GM21367 (cell line): Measurements from ENCODE around the gene CDKN2B.
"Not testable (repeated sequence)": the region's sequence is repeated elsewhere in the genome, so short reads cannot be mapped to it uniquely, and the experiment has no call there.

Experiments
- ATAC-seq: cut with Tn5 transposase; IDR thresholded peaks from one replicate; pipeline ENCODE4 v1.9.1; 2021; ENCODE audit not compliant: unreplicated experiment

CDKN2B gene

GRCh38 chr9:21969951-21970799, 38.9 kb downstream of the CDKN2B start:
- no peak for ATAC-seq

- ATAC-seq: no peak
Measured at GRCh38 chr9:21969011-21969940, 39.8 kb downstream of the CDKN2B start.

GRCh38 chr9:21968331-21969010, 40.6 kb downstream of the CDKN2B start:
- ATAC-seq: no peak

- no peak for ATAC-seq
Measured at GRCh38 chr9:21967702-21968101, 41.4 kb downstream of the CDKN2B start.

- ATAC-seq: no peak
Measured at GRCh38 chr9:21967169-21967568, 41.9 kb downstream of the CDKN2B start.

- ATAC-seq: no peak
Measured at GRCh38 chr9:21966140-21966851, 42.8 kb downstream of the CDKN2B start.

- peak; percentile 88 for ATAC-seq
Measured at GRCh38 chr9:21965401-21965951, 43.6 kb downstream of the CDKN2B start.

- ATAC-seq: peak; percentile 63
Measured at GRCh38 chr9:21964925-21965385, 44.1 kb downstream of the CDKN2B start.

- ATAC-seq: no peak
Measured at GRCh38 chr9:21961569-21961968, 47.5 kb downstream of the CDKN2B start.

GRCh38 chr9:21959268-21959667, 49.8 kb downstream of the CDKN2B start:
- ATAC-seq: not testable (repeated sequence)

- ATAC-seq: no peak
Measured at GRCh38 chr9:21958833-21959232, 50.3 kb downstream of the CDKN2B start.
